Esophagus squamous epithelium (tissue), 5 donors: Measurements from ENCODE around the gene TMEM179B. TPM values are rescaled to one million over a fixed set of nuclear protein-coding genes. Genes with fewer than 3 reads are reported as not detected.

ENCODE experiments used
- DNase-seq: peaks from one replicate; lab custom pipeline; 2025; lab: John Stamatoyannopoulos, UW
- H3K27ac ChIP-seq, 4 donors: fragments of 200-600 bp; sonication (generic); one replicate each; pipeline ENCODE4 v1.5.1; 2016 to 2019; ENCODE audit warnings: mild to moderate bottlenecking in 1 of 4
- H3K27me3 ChIP-seq, 4 donors: fragments of 200-600 bp; sonication (generic); 1 replicate in 3 of 4; 2 replicates in 1 of 4; pipeline versions ENCODE4 v1.5.1 to v1.6.0; 2017 to 2021; ENCODE audit warnings: antibody characterized with exemption in 1 of 4
- H3K36me3 ChIP-seq, 3 donors: fragments of 200-600 bp; sonication (generic); one replicate each; pipeline ENCODE4 v1.5.1; 2016 to 2019
- H3K4me1 ChIP-seq, 3 donors: fragments of 200-600 bp; sonication (generic); one replicate each; pipeline ENCODE4 v1.5.1; 2017 to 2019
- H3K4me3 ChIP-seq, 4 donors: fragments of 200-600 bp; sonication (generic); 1 replicate in 3 of 4; 2 replicates in 1 of 4; pipeline ENCODE4 v1.5.1; 2016 to 2019; ENCODE audit warnings: mild to moderate bottlenecking in 2 of 4, moderate library complexity in 1 of 4
- H3K9me3 ChIP-seq, 3 donors: fragments of 200-600 bp; sonication (generic); one replicate each; pipeline ENCODE4 v1.5.1; 2016 to 2019
- CTCF ChIP-seq, 6 experiments: fragments of 450-650 bp in 4 of 6; fragments of 200-600 bp in 2 of 6; sonication (generic) in 2 of 6; IDR thresholded peaks; one replicate each; pipeline ENCODE4 v1.5.1; 2016 to 2019; ENCODE audit warnings: antibody characterized with exemption in 6 of 6, mild to moderate bottlenecking in 4 of 6, moderate library complexity in 4 of 6
- POLR2A ChIP-seq, 4 donors: fragments of 450-650 bp; IDR thresholded peaks; one replicate each; pipeline ENCODE4 v1.6.1; 2017; ENCODE audit warnings: antibody characterized with exemption in 4 of 4, mild to moderate bottlenecking in 4 of 4, moderate library complexity in 3 of 4
- WGBS, 2 donors: methylation state at CpG; one replicate each; pipeline ENCODE4 v1.1.5; 2018; 5-methylcytosine and 5-hydroxymethylcytosine counted together
- intact Hi-C: fragments of 100-400 bp; cut with DNase I; formaldehyde crosslinking; loops from one replicate; pipeline ENCODE4 v1.15.0; 2022
- total RNA-seq, 4 donors: library from RNA; depleted of rRNA; stranded (reverse); fragments of >200 nt; gene quantifications; one replicate each; pipeline ENCODE4 v1.1.0, GENCODE V29; 2016
- donor health status: DM: yes; HTN: yes; CAD: no.

TMEM179B gene
- total RNA-seq, 4 donors from 2014 or later, result 35.6 to 60.1 (median 43.3) TPM

- Histone ChIP-seq H3K9me3 (no peaks in the 10 kb centered on the region), H3K4me1 (peaks cover 12 to 38% (median 26%) of the 10 kb centered on the region in 3 donors), H3K4me3 (peak overlapping the region; percentile 78 to 100 (median 90)), H3K36me3 (peaks cover 15 to 37% (median 21%) of the 10 kb centered on the region in 3 donors), H3K27me3 (no peaks in the 10 kb centered on the region), H3K27ac (peak overlapping the region; percentile 89 to 96 (median 96))
- intact Hi-C loops, result no loop called here
- DNase-seq, result no peak
- WGBS, 2 donors, result 11 to 28% methylated on average over 5 to 9 of the region's 12 CpGs
- TF ChIP-seq POLR2A (IDR thresholded peaks at IDR 0.05) (no peak), CTCF (IDR thresholded peaks at IDR 0.05) (no peak)
These were observed 18.8 kb downstream of the TMEM179B start for GRCh38 chr11:62805961-62806441.

GRCh38 chr11:62806611-62807121 is 19.5 kb downstream of the TMEM179B start:
- H3K36me3 ChIP-seq, result peaks cover 9 to 31% (median 15%) of the 10 kb centered on the region in 3 donors
- peak overlapping the region in 1 of 4 donors; percentile 89 for H3K4me3 ChIP-seq
- TF ChIP-seq POLR2A (IDR thresholded peaks at IDR 0.05) (peak in 1 of 4 donors; percentile 23), CTCF (IDR thresholded peaks at IDR 0.05) (no peak)
- intact Hi-C loops, result no loop called here
- H3K9me3 ChIP-seq, result no peaks in the 10 kb centered on the region
- H3K27me3 ChIP-seq, result no peaks in the 10 kb centered on the region
- H3K4me1 ChIP-seq, result peaks cover 12 to 38% (median 26%) of the 10 kb centered on the region in 3 donors
- peak overlapping the region; percentile 89 to 96 (median 96) for H3K27ac ChIP-seq
- WGBS, 2 donors, result 76% methylated on average over 3 of the region's 5 CpGs; no CpG with 5 or more reads in 1 of the 2 donors
- DNase-seq, result no peak

GRCh38 chr11:62810748-62811147 is 23.5 kb downstream of the TMEM179B start:
- Histone ChIP-seq H3K27me3 (no peaks in the 10 kb centered on the region), H3K9me3 (no peaks in the 10 kb centered on the region), H3K4me3 (no peak overlapping the region), H3K27ac (no peak overlapping the region), H3K36me3 (peaks cover 0 to 37% (median 3%) of the 10 kb centered on the region in 3 donors), H3K4me1 (peaks cover 9 to 16% (median 13%) of the 10 kb centered on the region in 3 donors)
- DNase-seq, result no peak
- intact Hi-C loops, result no loop called here
- 28 to 33% methylated on average over 1 of the region's 1 CpG for WGBS, 2 donors
- TF ChIP-seq CTCF (IDR thresholded peaks at IDR 0.05) (no peak), POLR2A (IDR thresholded peaks at IDR 0.05) (no peak)

- H3K36me3 ChIP-seq, result peaks cover 0 to 46% (median 3%) of the 10 kb centered on the region in 3 donors
- no peaks in the 10 kb centered on the region for H3K27me3 ChIP-seq
- H3K4me3 ChIP-seq, result no peak overlapping the region
- 67 to 69% methylated on average over 2 of the region's 2 CpGs for WGBS, 2 donors
- no peaks in the 10 kb centered on the region for H3K9me3 ChIP-seq
- peaks cover 0 to 7% (median 5%) of the 10 kb centered on the region in 3 donors for H3K4me1 ChIP-seq
- no peak for TF ChIP-seq CTCF (IDR thresholded peaks at IDR 0.05)
- TF ChIP-seq POLR2A (IDR thresholded peaks at IDR 0.05), result no peak
- DNase-seq, result no peak
- intact Hi-C loops, result no loop called here
- H3K27ac ChIP-seq, result no peak overlapping the region
These were observed 24.5 kb downstream of the TMEM179B start for GRCh38 chr11:62811659-62812058.

- Histone ChIP-seq H3K4me1 (no peaks in the 10 kb centered on the region), H3K9me3 (no peaks in the 10 kb centered on the region), H3K27ac (peak overlapping the region in 1 of 4 donors; percentile 5), H3K36me3 (peaks cover 2 to 83% (median 23%) of the 10 kb centered on the region in 3 donors), H3K27me3 (no peaks in the 10 kb centered on the region), H3K4me3 (no peak overlapping the region)
- intact Hi-C loops, result no loop called here
- no peak for DNase-seq
- TF ChIP-seq POLR2A (IDR thresholded peaks at IDR 0.05) (no peak), CTCF (IDR thresholded peaks at IDR 0.05) (no peak)
- WGBS, 2 donors, result 73 to 75% methylated on average over 7 to 8 of the region's 8 CpGs
These were observed 29.4 kb downstream of the TMEM179B start for GRCh38 chr11:62816557-62816956.
